H1 (cell line): Measurements from ENCODE around the gene NAPG. TPM values are rescaled to one million over a fixed set of nuclear protein-coding genes. Genes with fewer than 3 reads are reported as not detected.

Source experiments
- CTCF ChIA-PET: fragments of 300-600 bp; sonication (Branson Sonifier 250); formaldehyde crosslinking; loops from one replicate; lab custom pipeline; 2021; ENCODE audit not compliant: partially characterized antibody; lab: Charles Lee
- POLR2A ChIA-PET: fragments of 300-600 bp; sonication (Branson Sonifier 250); formaldehyde crosslinking; loops from one replicate; lab custom pipeline; 2021; ENCODE audit warnings: inconsistent platforms; ENCODE audit not compliant: partially characterized antibody; lab: Charles Lee
- DNase-seq, 2 experiments: peaks; one replicate each; pipeline versions ENCODE4 v3.0.0 to v3.0.0-alpha.2; 2010 to 2022; ENCODE audit warnings: low spot score in 2 of 2, low read depth in 1 of 2, mixed read lengths in 1 of 2
- FAIRE-seq: peaks from 2 replicates; lab custom pipeline; 2011; peaks lifted over from hg19 to GRCh38; lab: Jason Lieb, UNC
- H2AFZ ChIP-seq: 2 replicates; pipeline ENCODE4 v1.8.1; 2012; ENCODE audit warnings: low read length, inconsistent platforms
- H2AK5ac ChIP-seq: 2 replicates; pipeline ENCODE4 v1.6.1; 2013; ENCODE audit warnings: low read depth, low read length
- H2BK120ac ChIP-seq: replicated peaks from 2 replicates; pipeline ENCODE3; 2013; ENCODE audit warnings: low read depth, low read length, inconsistent platforms
- H2BK12ac ChIP-seq: 2 replicates; pipeline ENCODE4 v1.6.1; 2013; ENCODE audit warnings: low read depth, low read length
- H2BK15ac ChIP-seq: 2 replicates; pipeline ENCODE4 v1.6.1; 2013; ENCODE audit warnings: low read length
- H2BK20ac ChIP-seq: 2 replicates; pipeline ENCODE4 v1.6.1; 2013; ENCODE audit warnings: low read length
- H2BK5ac ChIP-seq: 2 replicates; pipeline ENCODE4 v1.6.1; 2013; ENCODE audit warnings: low read depth, low read length
- H3K14ac ChIP-seq: 2 replicates; pipeline ENCODE4 v1.6.1; 2013; ENCODE audit warnings: inconsistent platforms; ENCODE audit not compliant: insufficient read length
- H3K18ac ChIP-seq: 2 replicates; pipeline ENCODE4 v1.6.1; 2013; ENCODE audit warnings: low read length; ENCODE audit errors: extremely low read depth
- H3K23ac ChIP-seq: 2 replicates; pipeline ENCODE4 v1.6.1; 2013; ENCODE audit warnings: inconsistent platforms; ENCODE audit not compliant: insufficient read length
- H3K23me2 ChIP-seq: 2 replicates; pipeline ENCODE4 v1.6.1; 2013; ENCODE audit warnings: low read depth, low read length
- H3K27ac ChIP-seq: 2 replicates; pipeline ENCODE4 v1.6.1; 2011; ENCODE audit warnings: low read depth, low read length, inconsistent platforms
- H3K27me3 ChIP-seq, 4 experiments: replicated peaks in 1 of 4; 1 replicate in 1 of 4; 2 replicates in 3 of 4; pipeline versions ENCODE4 v1.6.1 to v1.8.1; 2011 to 2013; ENCODE audit warnings: low read length in 3 of 4, mild to moderate bottlenecking in 3 of 4, inconsistent platforms in 2 of 4, mixed read lengths in 2 of 4, moderate library complexity in 1 of 4; ENCODE audit not compliant: control insufficient read depth in 3 of 4, insufficient read depth in 3 of 4; ENCODE audit errors: extremely low read depth in 1 of 4
- H3K36me3 ChIP-seq, 4 experiments: 2 replicates each; pipeline versions ENCODE4 v1.6.1 to v1.8.1; 2011 to 2013; ENCODE audit warnings: mild to moderate bottlenecking in 4 of 4, low read length in 3 of 4, moderate library complexity in 2 of 4, control low read depth in 1 of 4, inconsistent platforms in 1 of 4; ENCODE audit not compliant: insufficient read depth in 4 of 4, control insufficient read depth in 2 of 4
- H3K4ac ChIP-seq: replicated peaks from 2 replicates; pipeline ENCODE3; 2013; ENCODE audit warnings: low read length, low read depth, mixed read lengths, inconsistent platforms; ENCODE audit not compliant: insufficient read length
- H3K4me1 ChIP-seq, 4 experiments: replicated peaks in 1 of 4; 1 replicate in 1 of 4; 2 replicates in 3 of 4; pipeline versions ENCODE4 v1.6.1 to v1.8.1; 2011 to 2013; ENCODE audit warnings: low read length in 3 of 4, inconsistent platforms in 2 of 4, mixed read lengths in 1 of 4; ENCODE audit not compliant: insufficient read depth in 4 of 4, control insufficient read depth in 3 of 4
- H3K4me2 ChIP-seq, 2 experiments: 2 replicates each; pipeline versions ENCODE4 v1.6.1 to v1.8.1; 2011 to 2013; ENCODE audit warnings: low read depth in 2 of 2, low read length in 2 of 2, control low read depth in 1 of 2, inconsistent platforms in 1 of 2, mild to moderate bottlenecking in 1 of 2; ENCODE audit not compliant: insufficient read depth in 1 of 2
- H3K4me3 ChIP-seq, 4 experiments: fragments of 200-600, 300-600 bp in 1 of 4; sonication (generic), shearing (Covaris generic), sonication (Bioruptor Twin) in 1 of 4; 2 replicates each; pipeline versions ENCODE4 v1.5.1 to v1.8.1; 2011 to 2016; ENCODE audit warnings: low read length in 4 of 4, low read depth in 3 of 4, control low read depth in 2 of 4, inconsistent platforms in 2 of 4, mild to moderate bottlenecking in 2 of 4, mixed read lengths in 1 of 4, moderate library complexity in 1 of 4; ENCODE audit not compliant: insufficient read depth in 2 of 4; ENCODE audit errors: extremely low read depth in 1 of 4
- H3K56ac ChIP-seq: replicated peaks from 2 replicates; pipeline ENCODE3; 2013; ENCODE audit warnings: low read depth, mild to moderate bottlenecking, mixed read lengths, low read length, inconsistent platforms; ENCODE audit not compliant: insufficient read length
- H3K79me1 ChIP-seq: 2 replicates; pipeline ENCODE4 v1.6.1; 2013; ENCODE audit warnings: low read depth, low read length, control low read depth
- H3K79me2 ChIP-seq, 2 experiments: 2 replicates each; pipeline versions ENCODE4 v1.6.1 to v1.8.1; 2012 to 2013; ENCODE audit warnings: low read length in 2 of 2, mild to moderate bottlenecking in 2 of 2, inconsistent platforms in 1 of 2; ENCODE audit not compliant: insufficient read depth in 2 of 2, control insufficient read depth in 1 of 2
- H3K9ac ChIP-seq, 4 experiments: replicated peaks in 1 of 4; 1 replicate in 1 of 4; 2 replicates in 3 of 4; pipeline versions ENCODE4 v1.6.1 to v1.8.1; 2011 to 2013; ENCODE audit warnings: low read depth in 3 of 4, low read length in 3 of 4, control low read depth in 2 of 4, mild to moderate bottlenecking in 2 of 4, moderate library complexity in 2 of 4, inconsistent platforms in 1 of 4; ENCODE audit errors: extremely low read depth in 1 of 4
- H3K9me3 ChIP-seq, 2 experiments: 2 replicates each; pipeline versions ENCODE4 v1.6.1 to v1.8.1; 2012 to 2013; ENCODE audit warnings: mild to moderate bottlenecking in 2 of 2, moderate library complexity in 2 of 2, control low read depth in 1 of 2, inconsistent platforms in 1 of 2, low read depth in 1 of 2, low read length in 1 of 2, mixed read lengths in 1 of 2; ENCODE audit not compliant: insufficient read depth in 2 of 2
- H4K20me1 ChIP-seq, 2 experiments: replicated peaks in 1 of 2; 2 replicates each; pipeline versions ENCODE3 to v1.8.1; 2011 to 2013; ENCODE audit warnings: inconsistent platforms in 2 of 2, low read length in 2 of 2, mild to moderate bottlenecking in 1 of 2; ENCODE audit not compliant: insufficient read depth in 2 of 2, control insufficient read depth in 1 of 2
- H4K5ac ChIP-seq: 2 replicates; pipeline ENCODE4 v1.6.1; 2013; ENCODE audit warnings: low read length, low read depth, mixed read lengths, inconsistent platforms; ENCODE audit not compliant: insufficient read length
- H4K8ac ChIP-seq: 2 replicates; pipeline ENCODE4 v1.8.0; 2013; ENCODE audit warnings: mild to moderate bottlenecking, moderate library complexity, low read length, inconsistent platforms; ENCODE audit not compliant: insufficient read depth; ENCODE audit errors: extremely low read depth
- H4K91ac ChIP-seq: replicated peaks from 2 replicates; pipeline ENCODE3; 2013; ENCODE audit warnings: low read length, mixed read lengths, inconsistent platforms; ENCODE audit not compliant: insufficient read length
- BRCA1 ChIP-seq: IDR thresholded peaks from 2 replicates; pipeline ENCODE4 v1.6.1; 2012; ENCODE audit warnings: low read depth, low read length, improper control_type of control experiment
- CEBPB ChIP-seq: IDR thresholded peaks from 2 replicates; pipeline ENCODE4 v1.6.1; 2012; ENCODE audit warnings: low read depth, low read length
- EZH2 ChIP-seq: fragments of 200-600 bp; sonication (generic); IDR thresholded peaks from 2 replicates; pipeline ENCODE4 v1.7.1; 2012; ENCODE audit warnings: low read depth, mild to moderate bottlenecking, moderate library complexity, low read length, inconsistent platforms; ENCODE audit not compliant: severe bottlenecking
- MAFK ChIP-seq: IDR thresholded peaks from 2 replicates; pipeline ENCODE4 v1.6.1; 2012; ENCODE audit warnings: low read depth, mild to moderate bottlenecking, improper control_type of control experiment, low read length
- RAD21 ChIP-seq, 2 experiments: IDR thresholded peaks in 1 of 2; conservative IDR thresholded peaks in 1 of 2; 2 replicates each; pipeline ENCODE4 v1.6.1; 2011; ENCODE audit warnings: low read depth in 2 of 2, low read length in 2 of 2, improper control_type of control experiment in 1 of 2, inconsistent platforms in 1 of 2, mild to moderate bottlenecking in 1 of 2, moderate library complexity in 1 of 2
- SP1 ChIP-seq: IDR thresholded peaks from 2 replicates; pipeline ENCODE4 v1.6.1; 2011; ENCODE audit warnings: low read depth, low read length
- SP2 ChIP-seq: IDR thresholded peaks from 2 replicates; pipeline ENCODE4 v1.6.1; 2012; ENCODE audit warnings: mild to moderate bottlenecking, low read length, inconsistent platforms
- WGBS, 2 experiments: shearing (Covaris generic) in 1 of 2; methylation state at CpG; one replicate each; pipeline versions ENCODE4 v1.1.6 to v1.1.7; 2013 to 2015; ENCODE audit warnings: low lambda C conversion rate in 2 of 2, mixed read lengths in 2 of 2, inconsistent platforms in 1 of 2, low coverage in 1 of 2, missing lambda C conversion rate in 1 of 2; ENCODE audit not compliant: insufficient replicate concordance in 2 of 2, insufficient coverage in 1 of 2, insufficient read length in 1 of 2; ENCODE audit errors: extremely low coverage in 1 of 2, missing lambda C conversion rate in 1 of 2; 5-methylcytosine and 5-hydroxymethylcytosine counted together
- polyA plus RNA-seq, 7 experiments: library from polyadenylated mRNA; depleted of rRNA in 3 of 7; stranded (reverse) in 5 of 7; unstranded in 2 of 7; fragments of >200 nt in 5 of 7; fragments of 200-250 nt in 2 of 7; gene quantifications; 1 replicate in 5 of 7; 2 replicates in 1 of 7; 4 replicates in 1 of 7; pipeline versions ENCODE4 v1.2.1 to v1.2.3, GENCODE V29; 2011 to 2013; ENCODE audit warnings: missing spikeins in 2 of 7, mixed read lengths in 2 of 7
- total RNA-seq: library from RNA; stranded (reverse); fragmentation: NEBNext Ultra II Directional; extraction: Animal tissue kit (Norgen Biotek cat#: 25700); gene quantifications from 2 replicates; pipeline ENCODE4 v1.2.1, GENCODE V29; 2021

Gene NAPG
- total and polyA plus RNA-seq, 2 of the 8 experiments (the other 6 are each of a cell fraction or from before 2014, with no cell fraction given): 8.0 to 23.5 TPM

GRCh38 chr18:10476338-10476791 lies 49.5 kb upstream of the NAPG start:
- FAIRE-seq (no peak), DNase-seq (no peak)
- Histone ChIP-seq H3K27me3 (peaks cover 9 to 37% (median 28%) of the 10 kb centered on the region in 4 experiments), H3K9ac (no peak overlapping the region), H3K23me2 (no peaks in the 10 kb centered on the region), H3K4me1 (peaks cover 0 to 16% (median 3%) of the 10 kb centered on the region in 4 experiments; a peak in 4 of 7 replicates), H3K27ac (no peak overlapping the region), H3K9me3 (no peaks in the 10 kb centered on the region; a peak in 1 of 4 replicates), H2BK120ac (no peak overlapping the region), H3K4me3 (no peak overlapping the region), H3K4ac (no peak overlapping the region), H4K91ac (no peak overlapping the region), H3K14ac (no peak overlapping the region), H2BK15ac (no peak overlapping the region), H2AK5ac (no peak overlapping the region), H3K79me1 (no peaks in the 10 kb centered on the region), H2BK12ac (no peak overlapping the region), H4K20me1 (no peaks in the 10 kb centered on the region), H3K4me2 (no peak overlapping the region), H2AFZ (no peak overlapping the region), H3K56ac (no peak overlapping the region), H4K8ac (no peak overlapping the region), H2BK5ac (no peak overlapping the region), H3K18ac (no peak overlapping the region), H3K36me3 (no peaks in the 10 kb centered on the region), H4K5ac (no peak overlapping the region), H3K23ac (no peak overlapping the region), H3K79me2 (no peaks in the 10 kb centered on the region), H2BK20ac (no peak overlapping the region)
- ChIA-PET POLR2A (no interaction called here), CTCF (interaction anchor here (1.0 to 1.5 kb wide), 4 partner anchors 14 to 505 kb away, joined by 3 read pairs; no protein-coding TSS in a partner anchor)
- 76% methylated on average over 9 of the region's 9 CpGs; no CpG with 5 or more reads in 1 of the 2 experiments for WGBS, 2 experiments
- TF ChIP-seq MAFK (no peak), EZH2 (no peak), BRCA1 (no peak), CEBPB (no peak), SP2 (no peak), SP1 (no peak), RAD21 (IDR thresholded peaks at IDR 0.05 in 1 of 2, conservative IDR thresholded peaks at IDR 0.05 in 1 of 2; ENCODE audit: low read depth in 2 of 2, low read length in 2 of 2) (no peak)
